ENCODE measurements around the gene CHMP1A.
"Not testable (repeated sequence)": the region's sequence is repeated elsewhere in the genome, so short reads cannot be mapped to it uniquely, and the experiment has no call there.

The CHMP1A gene

GRCh38 chr16:89658221-89658879, 842 bp upstream of the CHMP1A start:
- DNase-seq (ENCODE audit: low read depth in 2 of 2) = no peak

GRCh38 chr16:89656435-89657121, 930 bp downstream of the CHMP1A start:
- DNase-seq (ENCODE audit: low read depth in 2 of 2) = no peak

- no peak for DNase-seq (ENCODE audit: low read depth in 2 of 2)
Measured at GRCh38 chr16:89655062-89655643, 2.4 kb downstream of the CHMP1A start.

- DNase-seq (ENCODE audit: low read depth in 2 of 2) = no peak
Measured at GRCh38 chr16:89653656-89654295, 3.7 kb downstream of the CHMP1A start.

- DNase-seq (ENCODE audit: low read depth in 2 of 2) = no peak
Measured at GRCh38 chr16:89651584-89651983, 5.9 kb downstream of the CHMP1A start.

- no peak for DNase-seq (ENCODE audit: low read depth in 2 of 2)
Measured at GRCh38 chr16:89646906-89647305, 10.6 kb downstream of the CHMP1A start.

- DNase-seq (ENCODE audit: low read depth in 2 of 2) = no peak
Measured at GRCh38 chr16:89646270-89646669, 11.2 kb downstream of the CHMP1A start.

- no peak for DNase-seq (ENCODE audit: low read depth in 2 of 2)
Measured at GRCh38 chr16:89645122-89645521, 12.4 kb downstream of the CHMP1A start.

- DNase-seq (ENCODE audit: low read depth in 2 of 2) = no peak
Measured at GRCh38 chr16:89643769-89644300, 13.7 kb downstream of the CHMP1A start.

- DNase-seq (ENCODE audit: low read depth in 2 of 2) = no peak
Measured at GRCh38 chr16:89642574-89642973, 14.9 kb downstream of the CHMP1A start.

GRCh38 chr16:89641458-89642119, 15.9 kb downstream of the CHMP1A start:
- DNase-seq (ENCODE audit: low read depth in 2 of 2) = no peak

GRCh38 chr16:89639385-89639784, 18.1 kb downstream of the CHMP1A start:
- DNase-seq (ENCODE audit: low read depth in 2 of 2) = no peak

GRCh38 chr16:89638455-89638854, 19.1 kb downstream of the CHMP1A start:
- DNase-seq (ENCODE audit: low read depth in 2 of 2) = no peak

- DNase-seq (ENCODE audit: low read depth in 2 of 2) = no peak
Measured at GRCh38 chr16:89637379-89637778, 20.1 kb downstream of the CHMP1A start.

- no peak for DNase-seq (ENCODE audit: low read depth in 2 of 2)
Measured at GRCh38 chr16:89636663-89637062, 20.8 kb downstream of the CHMP1A start.

GRCh38 chr16:89634463-89635385, 22.8 kb downstream of the CHMP1A start:
- DNase-seq (ENCODE audit: low read depth in 2 of 2) = not testable (repeated sequence)

GRCh38 chr16:89633064-89633631, 24.4 kb downstream of the CHMP1A start:
- no peak for DNase-seq (ENCODE audit: low read depth in 2 of 2)

- no peak for DNase-seq (ENCODE audit: low read depth in 2 of 2)
Measured at GRCh38 chr16:89629827-89630610, 27.5 kb downstream of the CHMP1A start.
